Body of pancreas (tissue), 4 donors: ENCODE results near the gene NUP210L.

Experiments used
- POLR2A ChIP-seq, 3 donors: fragments of 450-650 bp; IDR thresholded peaks; one replicate each; pipeline ENCODE4 v1.6.1; 2016; ENCODE audit warnings: antibody characterized with exemption in 3 of 3, mild to moderate bottlenecking in 2 of 3
- TF ChIP-seq, protein P1 (sequence below), 7 experiments: fragments of 450-650 bp in 4 of 7; fragments of 200-600 bp in 3 of 7; sonication (generic) in 3 of 7; IDR thresholded peaks; one replicate each; pipeline ENCODE4 v1.5.1; 2016 to 2019; ENCODE audit warnings: antibody characterized with exemption in 7 of 7

DNA sequence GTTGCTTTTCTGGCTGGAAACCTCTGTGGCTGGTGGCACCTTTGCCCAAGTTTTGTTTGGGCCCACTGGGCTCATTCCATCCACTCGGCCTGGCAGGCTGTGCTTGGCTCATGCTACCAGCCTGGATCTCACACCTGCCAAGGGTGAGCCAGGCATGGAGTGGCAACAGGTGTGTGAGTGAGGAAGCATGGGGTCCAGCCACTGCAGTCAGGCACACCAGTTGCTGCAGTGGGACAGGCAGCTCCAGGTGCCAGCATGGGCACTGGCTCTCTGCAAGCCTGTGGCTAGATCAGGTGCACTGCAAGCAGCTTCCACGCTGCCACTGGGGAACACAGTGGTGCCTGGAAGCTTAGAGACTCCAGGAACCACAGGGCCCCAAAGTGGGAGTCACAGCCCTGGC is 57.0 kb downstream of the NUP210L start:
- TF ChIP-seq POLR2A (IDR thresholded peaks at IDR 0.05) = no peak
- TF ChIP-seq, protein P1, sequence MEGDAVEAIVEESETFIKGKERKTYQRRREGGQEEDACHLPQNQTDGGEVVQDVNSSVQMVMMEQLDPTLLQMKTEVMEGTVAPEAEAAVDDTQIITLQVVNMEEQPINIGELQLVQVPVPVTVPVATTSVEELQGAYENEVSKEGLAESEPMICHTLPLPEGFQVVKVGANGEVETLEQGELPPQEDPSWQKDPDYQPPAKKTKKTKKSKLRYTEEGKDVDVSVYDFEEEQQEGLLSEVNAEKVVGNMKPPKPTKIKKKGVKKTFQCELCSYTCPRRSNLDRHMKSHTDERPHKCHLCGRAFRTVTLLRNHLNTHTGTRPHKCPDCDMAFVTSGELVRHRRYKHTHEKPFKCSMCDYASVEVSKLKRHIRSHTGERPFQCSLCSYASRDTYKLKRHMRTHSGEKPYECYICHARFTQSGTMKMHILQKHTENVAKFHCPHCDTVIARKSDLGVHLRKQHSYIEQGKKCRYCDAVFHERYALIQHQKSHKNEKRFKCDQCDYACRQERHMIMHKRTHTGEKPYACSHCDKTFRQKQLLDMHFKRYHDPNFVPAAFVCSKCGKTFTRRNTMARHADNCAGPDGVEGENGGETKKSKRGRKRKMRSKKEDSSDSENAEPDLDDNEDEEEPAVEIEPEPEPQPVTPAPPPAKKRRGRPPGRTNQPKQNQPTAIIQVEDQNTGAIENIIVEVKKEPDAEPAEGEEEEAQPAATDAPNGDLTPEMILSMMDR (IDR thresholded peaks at IDR 0.05) = no peak
